HL-60 (cell line): ENCODE data around the gene UPF2.
"Not testable (repeated sequence)": the region's sequence is repeated elsewhere in the genome, so short reads cannot be mapped to it uniquely, and the experiment has no call there.

Experiments
- POLR2AphosphoS5 ChIP-seq: IDR thresholded peaks from 2 replicates; pipeline ENCODE4 v1.6.1; 2012; ENCODE audit warnings: low read depth
- TF ChIP-seq, protein P1 (sequence below): IDR thresholded peaks from one replicate; pipeline ENCODE4 v1.5.1; 2011; ENCODE audit warnings: low read length, control low read depth, inconsistent platforms; ENCODE audit not compliant: insufficient read depth

DNA sequence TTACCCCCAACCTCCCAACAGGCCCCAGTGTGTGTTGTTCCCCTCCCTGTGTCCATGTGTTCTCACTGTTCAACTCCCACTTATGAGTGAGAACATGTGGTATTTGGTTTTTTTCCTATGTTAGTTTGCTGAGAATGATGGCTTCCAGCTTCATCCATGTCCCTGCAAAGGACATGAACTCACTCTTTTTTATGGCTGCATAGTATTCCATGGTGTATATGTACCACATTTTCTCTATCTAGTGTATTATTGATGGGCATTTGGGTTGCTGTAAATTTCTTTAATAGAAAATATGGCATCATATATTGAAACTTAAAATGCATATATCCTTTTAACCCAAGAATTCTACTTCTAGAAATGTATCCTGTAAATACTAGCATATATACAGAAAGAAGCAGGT is 33.8 kb downstream of the UPF2 start:
- TF ChIP-seq, protein P1, sequence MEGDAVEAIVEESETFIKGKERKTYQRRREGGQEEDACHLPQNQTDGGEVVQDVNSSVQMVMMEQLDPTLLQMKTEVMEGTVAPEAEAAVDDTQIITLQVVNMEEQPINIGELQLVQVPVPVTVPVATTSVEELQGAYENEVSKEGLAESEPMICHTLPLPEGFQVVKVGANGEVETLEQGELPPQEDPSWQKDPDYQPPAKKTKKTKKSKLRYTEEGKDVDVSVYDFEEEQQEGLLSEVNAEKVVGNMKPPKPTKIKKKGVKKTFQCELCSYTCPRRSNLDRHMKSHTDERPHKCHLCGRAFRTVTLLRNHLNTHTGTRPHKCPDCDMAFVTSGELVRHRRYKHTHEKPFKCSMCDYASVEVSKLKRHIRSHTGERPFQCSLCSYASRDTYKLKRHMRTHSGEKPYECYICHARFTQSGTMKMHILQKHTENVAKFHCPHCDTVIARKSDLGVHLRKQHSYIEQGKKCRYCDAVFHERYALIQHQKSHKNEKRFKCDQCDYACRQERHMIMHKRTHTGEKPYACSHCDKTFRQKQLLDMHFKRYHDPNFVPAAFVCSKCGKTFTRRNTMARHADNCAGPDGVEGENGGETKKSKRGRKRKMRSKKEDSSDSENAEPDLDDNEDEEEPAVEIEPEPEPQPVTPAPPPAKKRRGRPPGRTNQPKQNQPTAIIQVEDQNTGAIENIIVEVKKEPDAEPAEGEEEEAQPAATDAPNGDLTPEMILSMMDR: not testable (repeated sequence)
- not testable (repeated sequence) for TF ChIP-seq POLR2AphosphoS5
